IPS-15b (cell line): ENCODE measurements around the gene MPHOSPH10.
"Not testable (repeated sequence)": the region's sequence is repeated elsewhere in the genome, so short reads cannot be mapped to it uniquely, and the experiment has no call there.

Experiments
- H3K27me3 ChIP-seq: one replicate; pipeline ENCODE4 v1.6.1; 2013; ENCODE audit warnings: low read length; ENCODE audit not compliant: control insufficient read depth, insufficient read depth
- H3K36me3 ChIP-seq: one replicate; pipeline ENCODE4 v1.6.1; 2013; ENCODE audit warnings: low read length; ENCODE audit not compliant: control insufficient read depth, insufficient read depth
- H3K4me1 ChIP-seq: one replicate; pipeline ENCODE4 v1.6.1; 2013; ENCODE audit warnings: mild to moderate bottlenecking, low read length; ENCODE audit not compliant: control insufficient read depth, insufficient read depth
- H3K4me3 ChIP-seq: one replicate; pipeline ENCODE4 v1.5.1; 2013; ENCODE audit warnings: low read depth, low read length
- H3K9ac ChIP-seq: one replicate; pipeline ENCODE4 v1.6.1; 2013; ENCODE audit warnings: low read depth, mild to moderate bottlenecking, low read length
- H3K9me3 ChIP-seq: one replicate; pipeline ENCODE4 v1.6.1; 2013; ENCODE audit warnings: mild to moderate bottlenecking, low read length; ENCODE audit not compliant: control insufficient read depth, insufficient read depth

MPHOSPH10 gene, protein sequence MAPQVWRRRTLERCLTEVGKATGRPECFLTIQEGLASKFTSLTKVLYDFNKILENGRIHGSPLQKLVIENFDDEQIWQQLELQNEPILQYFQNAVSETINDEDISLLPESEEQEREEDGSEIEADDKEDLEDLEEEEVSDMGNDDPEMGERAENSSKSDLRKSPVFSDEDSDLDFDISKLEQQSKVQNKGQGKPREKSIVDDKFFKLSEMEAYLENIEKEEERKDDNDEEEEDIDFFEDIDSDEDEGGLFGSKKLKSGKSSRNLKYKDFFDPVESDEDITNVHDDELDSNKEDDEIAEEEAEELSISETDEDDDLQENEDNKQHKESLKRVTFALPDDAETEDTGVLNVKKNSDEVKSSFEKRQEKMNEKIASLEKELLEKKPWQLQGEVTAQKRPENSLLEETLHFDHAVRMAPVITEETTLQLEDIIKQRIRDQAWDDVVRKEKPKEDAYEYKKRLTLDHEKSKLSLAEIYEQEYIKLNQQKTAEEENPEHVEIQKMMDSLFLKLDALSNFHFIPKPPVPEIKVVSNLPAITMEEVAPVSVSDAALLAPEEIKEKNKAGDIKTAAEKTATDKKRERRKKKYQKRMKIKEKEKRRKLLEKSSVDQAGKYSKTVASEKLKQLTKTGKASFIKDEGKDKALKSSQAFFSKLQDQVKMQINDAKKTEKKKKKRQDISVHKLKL

DNA sequence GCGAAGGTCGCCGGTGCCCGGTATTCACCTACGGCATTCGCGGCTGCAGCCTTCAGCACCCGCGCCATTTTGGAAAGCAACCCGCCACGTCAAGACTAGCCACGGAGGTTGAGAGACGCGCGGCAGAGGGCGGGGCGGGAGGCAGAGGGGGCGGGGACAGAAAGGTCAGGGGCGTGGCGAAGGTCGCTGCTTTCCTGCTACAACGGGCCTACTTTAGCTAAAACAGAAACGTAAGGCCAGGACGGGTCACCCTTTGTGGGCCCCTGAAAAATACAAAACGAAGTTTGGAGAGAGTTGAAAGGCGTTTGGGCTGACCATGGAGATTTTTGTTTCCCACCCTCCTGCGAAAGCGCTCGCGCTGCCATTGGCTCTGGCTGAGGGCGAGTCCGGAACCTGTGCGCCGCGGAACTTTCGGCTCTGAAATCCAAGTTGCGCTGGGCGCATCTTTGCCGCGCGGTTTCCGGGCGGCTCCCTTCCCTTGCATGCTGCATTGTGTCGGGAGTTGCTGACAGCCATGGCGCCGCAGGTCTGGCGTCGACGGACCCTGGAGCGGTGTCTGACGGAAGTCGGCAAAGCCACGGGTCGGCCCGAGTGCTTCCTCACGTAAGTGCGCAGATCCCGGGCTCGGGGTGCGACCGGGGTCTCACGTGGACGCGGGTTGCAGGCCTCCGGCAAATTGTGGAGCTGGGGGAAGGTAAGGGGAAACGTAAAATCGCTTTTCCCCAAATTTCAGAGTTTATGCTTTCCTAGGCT lies at the start of gene MPHOSPH10, which contains the start of gene MCEE:
Gene MPHOSPH10 (plus strand): TSS at position 483 of the 753 bp plus-strand sequence. CDS start 32 bp downstream, at position 515.
Gene MCEE (minus strand): TSS at position 78 of the 753 bp plus-strand sequence. CDS start 10 bp downstream, at position 68.
- peak within 1 kb of the TSS; percentile 98 for H3K9ac ChIP-seq
- H3K9me3 ChIP-seq: no peaks in the 10 kb centered on the region
- no peaks in the 10 kb centered on the region for H3K4me1 ChIP-seq
- H3K27me3 ChIP-seq: no peaks in the 10 kb centered on the region
- H3K36me3 ChIP-seq: peaks cover 6% of the 10 kb centered on the region
- peak within 1 kb of the TSS; percentile 99 for H3K4me3 ChIP-seq

DNA sequence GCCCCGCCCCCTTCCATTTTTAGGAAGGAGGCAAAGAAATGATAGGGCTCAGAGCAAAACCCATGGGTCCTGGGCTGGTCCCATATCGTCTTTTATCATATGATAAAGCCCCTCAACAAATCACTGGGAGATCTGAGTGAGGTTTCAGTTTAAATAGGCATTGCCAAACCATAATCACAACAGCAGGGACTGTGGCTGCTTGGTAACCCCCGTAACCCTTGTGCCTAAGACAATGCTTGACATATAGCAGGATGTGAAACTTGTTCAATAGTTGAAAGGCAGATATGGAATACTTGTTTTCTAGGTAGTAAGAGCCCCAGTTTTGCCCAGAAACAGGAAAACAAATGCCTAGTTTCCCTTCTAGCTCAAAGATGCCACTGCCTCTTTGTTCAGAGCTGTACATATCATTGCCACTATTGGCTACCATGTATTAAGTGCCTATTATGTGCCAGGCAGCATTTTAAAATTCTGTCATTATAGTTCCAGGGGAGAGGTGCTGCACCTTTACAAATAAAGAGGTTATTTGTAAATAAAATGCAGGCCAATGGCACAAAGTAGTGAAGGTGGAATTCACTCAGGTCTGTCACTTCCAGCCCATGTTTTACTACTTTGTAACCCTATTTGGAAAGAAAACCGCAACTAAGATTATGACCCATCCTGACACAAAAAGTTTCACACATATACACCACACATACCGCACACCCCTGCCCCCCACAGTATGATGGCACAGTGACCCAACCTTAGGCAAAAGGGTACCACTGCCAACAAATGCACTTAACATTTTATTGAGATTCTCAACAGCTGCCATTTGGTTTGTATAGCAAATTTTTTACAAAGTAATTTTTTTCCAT lies 47.8 kb upstream of the MPHOSPH10 start:
- Histone ChIP-seq H3K27me3 (no peaks in the 10 kb centered on the region), H3K4me1 (no peaks in the 10 kb centered on the region), H3K4me3 (no peak overlapping the region), H3K9ac (no peak overlapping the region), H3K36me3 (peaks cover 13% of the 10 kb centered on the region), H3K9me3 (no peaks in the 10 kb centered on the region)

DNA sequence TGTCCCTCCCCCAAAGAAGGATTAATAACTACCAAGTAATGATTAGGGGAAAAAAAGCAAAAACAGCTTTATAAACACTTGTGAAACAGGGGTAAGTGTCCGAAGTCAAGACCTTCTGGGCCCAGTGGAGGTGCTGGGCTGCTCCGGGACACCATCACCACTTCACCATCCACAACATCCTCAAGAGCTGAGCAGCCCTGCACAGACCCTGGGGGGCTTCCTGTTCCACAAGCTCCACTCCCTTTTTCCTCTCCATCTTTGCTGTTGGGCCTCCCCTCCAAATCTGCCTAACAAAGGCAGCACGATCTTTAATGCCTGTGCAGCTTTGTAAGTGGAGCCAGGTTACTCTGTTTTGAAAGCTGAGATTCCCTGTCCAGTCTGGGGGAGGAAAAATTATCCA lies 47.1 kb upstream of the MPHOSPH10 start:
- not testable (repeated sequence) for H3K9ac ChIP-seq, H3K9me3 ChIP-seq, H3K36me3 ChIP-seq, H3K4me1 ChIP-seq, H3K4me3 ChIP-seq, H3K27me3 ChIP-seq

DNA sequence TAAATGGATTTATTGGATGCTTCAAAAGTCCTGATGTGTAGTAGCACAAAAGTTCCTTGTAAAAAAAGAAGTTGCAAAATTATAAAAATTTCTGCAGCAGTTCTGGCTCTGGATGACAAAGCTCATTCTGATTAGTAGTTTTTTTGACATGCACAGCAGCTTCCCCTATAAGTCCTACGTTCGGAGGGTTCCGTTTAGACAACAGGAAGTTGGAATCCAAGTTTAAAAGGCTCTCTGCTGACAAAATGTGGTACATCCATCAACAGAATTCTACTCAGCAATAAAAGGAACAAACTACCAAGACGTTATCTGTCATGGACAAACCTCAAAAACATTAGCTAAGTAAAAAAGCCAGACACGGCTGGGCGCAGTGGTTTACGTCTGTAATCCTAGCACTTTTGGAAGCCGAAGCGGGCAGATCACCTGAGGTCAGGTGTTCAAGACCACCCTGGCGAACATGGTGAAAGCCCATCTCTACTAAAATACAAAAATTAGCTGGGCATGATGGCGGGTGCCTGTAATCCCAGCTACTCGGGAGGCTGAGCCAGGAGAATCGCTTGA lies 46.6 kb upstream of the MPHOSPH10 start:
- not testable (repeated sequence) for H3K27me3 ChIP-seq, H3K9ac ChIP-seq, H3K36me3 ChIP-seq, H3K4me3 ChIP-seq, H3K9me3 ChIP-seq, H3K4me1 ChIP-seq

GRCh38 chr2:71085325-71086003 lies 45.0 kb upstream of the MPHOSPH10 start:
- not testable (repeated sequence) for H3K9me3 ChIP-seq, H3K36me3 ChIP-seq, H3K27me3 ChIP-seq, H3K4me3 ChIP-seq, H3K9ac ChIP-seq, H3K4me1 ChIP-seq

DNA sequence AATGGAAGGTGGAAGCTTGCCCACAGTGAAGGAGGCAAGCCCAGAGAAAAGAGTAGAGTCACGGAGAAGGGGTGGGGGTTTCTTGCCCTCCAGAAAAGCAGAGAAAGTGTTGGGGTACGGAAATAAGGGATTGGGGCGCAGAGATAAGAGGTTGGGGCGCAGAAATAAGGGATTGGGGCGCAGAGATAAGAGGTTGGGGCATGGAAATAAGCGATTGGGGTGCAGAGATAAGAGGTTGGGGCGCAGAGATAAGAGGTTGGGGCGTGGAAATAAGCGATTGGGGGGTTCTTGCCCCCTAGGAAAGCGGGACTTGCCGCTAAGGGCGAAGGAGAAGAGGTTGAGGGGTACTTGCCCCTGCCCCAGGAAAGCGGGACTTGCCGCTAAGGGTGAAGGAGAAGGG lies 41.0 kb upstream of the MPHOSPH10 start:
- not testable (repeated sequence) for H3K4me3 ChIP-seq, H3K4me1 ChIP-seq, H3K9ac ChIP-seq, H3K9me3 ChIP-seq, H3K36me3 ChIP-seq, H3K27me3 ChIP-seq

DNA sequence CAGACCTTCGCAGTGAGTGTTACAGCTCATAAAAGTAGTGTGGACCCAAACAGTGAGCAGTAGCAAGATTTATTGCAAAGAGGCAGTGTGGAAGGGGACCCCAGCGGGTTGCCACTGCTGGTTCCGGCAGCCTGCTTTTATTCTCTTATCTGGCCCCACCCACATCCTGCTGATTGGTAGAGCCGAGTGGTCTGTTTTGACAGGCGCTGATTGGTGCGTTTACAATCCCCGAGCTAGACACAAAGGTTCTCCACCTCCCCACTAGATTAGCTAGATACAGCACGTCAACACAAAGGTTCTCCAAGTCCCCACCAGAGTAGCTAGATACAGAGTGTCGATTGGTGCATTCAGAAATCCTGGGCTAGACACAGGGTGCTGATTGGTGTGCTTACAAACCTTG lies 38.6 kb upstream of the MPHOSPH10 start:
- H3K4me1 ChIP-seq, H3K36me3 ChIP-seq, H3K9me3 ChIP-seq, H3K27me3 ChIP-seq, H3K4me3 ChIP-seq, H3K9ac ChIP-seq: not testable (repeated sequence)

DNA sequence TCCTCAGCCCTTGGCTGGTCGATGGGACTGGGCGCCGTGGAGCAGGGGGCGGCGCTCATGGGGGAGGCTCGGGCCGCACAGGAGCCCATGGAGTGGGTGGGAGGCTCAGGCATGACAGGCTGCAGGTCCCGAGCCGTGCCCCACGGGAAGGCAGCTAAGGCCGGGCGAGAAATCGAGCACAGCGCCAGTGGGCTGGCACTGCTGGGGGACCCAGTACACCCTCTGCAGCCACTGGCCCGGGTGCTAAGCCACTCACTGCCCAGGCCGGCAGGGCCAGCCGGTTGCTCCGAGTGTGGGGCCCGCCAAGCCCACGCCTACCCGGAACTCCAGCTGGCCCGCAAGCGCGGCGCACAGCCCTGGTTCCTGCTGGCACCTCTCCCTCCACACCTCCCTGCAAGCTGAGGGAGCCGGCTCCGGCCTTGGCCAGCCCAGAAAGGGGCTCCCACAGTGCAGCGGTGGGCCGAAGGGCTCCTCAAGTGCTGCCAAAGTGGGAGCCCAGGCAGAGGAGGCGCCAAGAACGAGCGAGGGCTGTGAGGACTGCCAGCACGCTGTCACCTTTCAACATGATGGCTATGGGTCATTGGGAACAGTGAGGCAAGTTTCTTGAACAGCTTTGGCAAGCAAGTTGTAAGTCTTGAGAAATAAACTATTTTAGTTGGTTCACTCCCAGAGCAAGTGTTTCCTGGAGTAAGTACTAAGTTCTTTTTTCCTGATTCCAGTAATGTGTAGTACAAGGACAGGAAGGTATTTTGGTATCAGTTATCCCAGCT lies 37.8 kb upstream of the MPHOSPH10 start:
- not testable (repeated sequence) for H3K4me3 ChIP-seq, H3K9me3 ChIP-seq, H3K27me3 ChIP-seq, H3K36me3 ChIP-seq, H3K9ac ChIP-seq, H3K4me1 ChIP-seq

- Histone ChIP-seq H3K4me1 (peaks cover 9% of the 10 kb centered on the region), H3K27me3 (no peaks in the 10 kb centered on the region), H3K9ac (no peak overlapping the region), H3K36me3 (no peaks in the 10 kb centered on the region), H3K9me3 (no peaks in the 10 kb centered on the region), H3K4me3 (no peak overlapping the region)
Observed at GRCh38 chr2:71100195-71100964, 30.1 kb upstream of the MPHOSPH10 start.

DNA sequence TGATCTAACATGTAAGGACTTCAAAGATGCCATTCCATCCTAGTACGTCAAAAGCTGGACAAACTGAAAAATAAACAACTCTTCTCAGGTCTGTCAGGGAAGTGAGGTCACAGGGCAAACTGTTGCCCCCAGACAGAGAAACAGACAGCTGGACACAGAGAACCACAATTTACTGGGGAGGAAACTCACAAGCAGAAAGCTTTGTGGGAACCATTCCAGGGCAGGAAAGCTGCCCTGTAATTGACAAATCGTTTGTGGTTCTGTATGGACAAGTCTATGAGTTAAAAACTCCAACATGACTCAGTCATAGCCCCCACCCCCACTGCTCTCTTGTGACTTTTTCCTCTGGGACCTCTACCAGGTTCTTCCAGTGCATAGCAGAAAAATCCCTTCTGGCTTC lies 28.8 kb upstream of the MPHOSPH10 start:
- Histone ChIP-seq H3K4me1 (peaks cover 9% of the 10 kb centered on the region), H3K9ac (no peak overlapping the region), H3K4me3 (no peak overlapping the region), H3K27me3 (no peaks in the 10 kb centered on the region), H3K36me3 (no peaks in the 10 kb centered on the region), H3K9me3 (no peaks in the 10 kb centered on the region)
